ENCODE measurements around the gene TASL. TPM values are rescaled to one million over a fixed set of nuclear protein-coding genes. Genes with fewer than 3 reads are reported as not detected.

TASL gene
- total and polyA plus RNA-seq, 2 of the 8 experiments (the other 6 are each of a cell fraction or from before 2014, with no cell fraction given), result not detected

- TF ChIP-seq CHD7 (IDR thresholded peaks at IDR 0.05; ENCODE audit: insufficient replicate concordance, low read length), result no peak
- TF ChIP-seq HDAC6 (IDR thresholded peaks at IDR 0.05; ENCODE audit: low read depth, low read length), result no peak
- TF ChIP-seq SUZ12 (IDR thresholded peaks at IDR 0.05; ENCODE audit: low read length), result no peak
- no peak for TF ChIP-seq TCF12 (IDR thresholded peaks at IDR 0.05; ENCODE audit: low read depth, low read length)
- no peak for TF ChIP-seq ATF2 (IDR thresholded peaks at IDR 0.05; ENCODE audit: low read length)
Measured at GRCh38 chrX:30607155-30607554, 29.6 kb upstream of the TASL start (continued).
